Measurements from ENCODE around the gene BORCS5.
"Not testable (repeated sequence)": the region's sequence is repeated elsewhere in the genome, so short reads cannot be mapped to it uniquely, and the experiment has no call there.

Gene BORCS5

GRCh38 chr12:12356896-12357718 is at the start of gene BORCS5:
BORCS5 (plus strand) TSS chr12:12357078; CDS start chr12:12357452, 374 bp downstream.
- DNase-seq, result peak; percentile 95 to 96

- DNase-seq, result not testable (repeated sequence)
Measured at GRCh38 chr12:12310695-12311094, 46.2 kb upstream of the BORCS5 start.

DNA sequence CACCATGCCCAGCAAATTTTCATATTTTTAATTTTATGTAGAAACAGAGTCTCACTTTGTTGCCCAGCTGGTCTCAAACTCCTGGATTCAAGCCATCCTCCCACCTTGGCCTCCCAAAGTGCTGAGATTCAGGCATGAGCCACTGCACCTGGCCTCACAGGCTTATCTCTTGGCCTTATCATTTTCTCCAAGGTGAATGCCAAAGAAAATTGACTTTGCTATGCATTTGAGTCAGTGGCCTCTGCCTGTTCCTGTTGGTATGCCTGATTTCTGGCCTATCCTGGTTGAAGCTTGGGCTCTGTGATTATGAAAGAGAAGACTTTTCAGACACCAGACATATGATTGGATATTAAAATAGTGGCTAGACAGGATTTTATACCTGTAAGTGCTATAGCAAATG is 41.0 kb upstream of the BORCS5 start:
- no peak for DNase-seq

- DNase-seq, result no peak
Measured at GRCh38 chr12:12319451-12320183, 37.3 kb upstream of the BORCS5 start.

DNA sequence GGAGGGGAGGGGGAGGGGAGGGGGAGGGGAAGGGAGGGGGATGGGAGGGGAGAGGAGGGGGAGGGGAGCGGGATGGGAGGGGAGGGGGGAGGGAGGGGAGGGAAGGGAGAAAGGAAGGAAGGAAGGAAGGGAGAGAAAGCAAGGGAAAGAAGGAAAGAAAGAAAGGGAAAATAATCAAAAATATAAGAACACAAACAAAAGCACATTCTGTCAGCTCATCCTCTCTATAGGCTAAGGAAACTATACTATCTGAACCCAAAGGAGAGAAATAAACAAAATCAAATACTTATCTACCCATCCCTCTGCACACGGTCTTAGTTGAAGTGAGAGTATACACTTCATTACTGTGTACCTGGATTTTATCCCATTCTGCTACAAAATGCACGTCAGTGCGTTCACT is 33.8 kb upstream of the BORCS5 start:
- DNase-seq, result no peak

DNA sequence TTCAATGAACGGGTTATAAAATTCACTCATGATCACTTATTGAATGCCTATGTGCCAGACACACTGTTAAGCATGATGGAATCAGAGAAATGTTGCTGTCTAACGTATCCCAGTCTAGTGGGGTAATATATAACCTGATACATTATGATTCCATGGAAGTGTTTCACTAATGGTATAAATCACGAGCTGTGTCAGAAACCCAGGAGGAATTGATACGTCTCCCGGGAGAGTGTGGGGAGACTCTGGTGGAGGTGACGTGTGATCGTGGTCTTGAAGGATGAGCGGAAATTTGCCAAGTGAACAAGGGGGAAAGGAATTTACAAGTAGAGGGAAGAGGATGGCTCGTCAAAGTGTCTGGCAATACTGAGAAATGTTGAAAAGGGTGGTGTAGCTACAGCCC is 33.3 kb upstream of the BORCS5 start:
- no peak for DNase-seq

DNA sequence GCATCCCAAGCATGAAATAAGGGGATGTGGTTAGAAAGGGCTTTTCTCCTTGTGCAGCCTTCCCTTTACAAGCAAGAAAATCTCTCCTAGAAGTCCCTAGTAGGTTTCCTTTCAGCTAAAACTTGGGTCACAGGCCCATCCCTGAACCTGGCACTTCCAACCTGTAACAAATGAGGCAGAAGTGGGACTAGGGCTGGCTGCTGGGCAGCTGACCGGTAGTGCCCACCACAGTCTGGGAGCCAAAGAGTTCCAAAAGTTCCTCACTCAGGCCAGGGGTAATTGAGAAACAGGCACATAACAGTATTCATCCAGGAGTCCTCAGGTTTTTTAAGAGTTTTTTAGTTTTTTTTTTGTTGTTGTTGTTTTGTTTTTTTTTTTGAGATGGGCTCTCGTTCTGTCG is 30.6 kb upstream of the BORCS5 start:
- DNase-seq, result no peak

DNA sequence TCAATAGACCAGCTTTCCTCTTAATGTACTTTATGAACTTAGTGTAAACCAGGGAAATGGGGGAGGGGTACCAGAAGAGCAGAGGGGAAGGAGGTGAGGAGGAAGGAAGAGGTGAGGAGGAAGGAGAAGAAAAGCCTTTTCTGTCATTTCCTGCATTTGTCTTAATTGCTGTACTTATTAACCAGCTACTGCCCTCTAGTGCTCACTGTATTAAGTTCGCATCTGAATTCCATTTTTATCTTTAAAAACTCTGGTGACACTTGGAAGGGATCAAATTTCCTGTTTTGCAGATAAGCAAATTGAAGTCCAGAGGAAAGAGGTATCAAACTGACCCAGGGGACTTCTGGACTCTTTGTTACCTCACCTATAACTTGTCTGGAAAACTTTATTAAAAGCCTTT is 29.1 kb upstream of the BORCS5 start:
- DNase-seq, result peak; percentile 9 to 80

DNA sequence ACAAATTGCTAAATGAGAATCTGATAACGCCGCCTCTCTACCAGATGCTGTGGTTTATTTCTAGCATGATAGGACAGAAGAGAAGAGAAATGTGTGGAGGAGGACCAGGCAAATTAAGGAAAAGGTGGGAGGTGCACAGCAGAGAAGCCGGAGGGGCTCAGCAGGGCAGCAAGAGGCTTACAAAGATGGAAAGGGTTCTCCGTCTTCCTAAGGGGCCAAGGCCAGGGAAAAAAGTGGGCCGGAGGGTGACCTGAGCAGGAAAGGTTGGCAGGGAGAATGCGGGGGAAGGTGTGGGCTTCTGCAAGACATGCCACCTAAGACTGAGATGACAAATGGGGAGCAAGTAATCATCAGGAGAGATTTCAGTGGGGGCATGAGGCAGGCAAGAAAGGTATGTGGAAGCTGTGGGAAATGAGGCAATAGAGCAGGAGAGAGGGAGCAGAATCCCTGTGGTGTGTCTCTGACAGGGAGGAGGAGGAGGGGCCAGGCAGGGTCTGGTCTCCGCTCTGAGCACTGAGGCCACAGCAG is 25.6 kb upstream of the BORCS5 start:
- DNase-seq, result no peak

DNA sequence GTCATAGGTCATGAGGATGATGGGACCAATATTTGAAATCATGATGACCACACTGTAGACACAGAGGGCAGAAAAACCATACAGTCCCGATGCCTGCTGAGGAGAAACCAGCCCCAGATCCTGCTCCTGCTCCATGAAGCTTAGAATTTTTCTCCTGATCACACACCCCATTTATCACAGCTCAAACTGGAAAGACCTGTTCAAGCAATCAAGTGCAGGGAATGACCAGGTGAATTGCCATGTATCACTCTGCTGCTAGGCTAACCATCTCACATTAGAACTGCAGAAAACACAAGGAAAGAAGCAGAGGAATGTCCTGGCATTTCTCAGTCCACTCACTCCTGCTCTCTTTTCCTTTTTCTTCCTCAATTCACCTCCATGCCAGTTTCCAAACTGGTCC is 25.0 kb upstream of the BORCS5 start:
- no peak for DNase-seq

DNA sequence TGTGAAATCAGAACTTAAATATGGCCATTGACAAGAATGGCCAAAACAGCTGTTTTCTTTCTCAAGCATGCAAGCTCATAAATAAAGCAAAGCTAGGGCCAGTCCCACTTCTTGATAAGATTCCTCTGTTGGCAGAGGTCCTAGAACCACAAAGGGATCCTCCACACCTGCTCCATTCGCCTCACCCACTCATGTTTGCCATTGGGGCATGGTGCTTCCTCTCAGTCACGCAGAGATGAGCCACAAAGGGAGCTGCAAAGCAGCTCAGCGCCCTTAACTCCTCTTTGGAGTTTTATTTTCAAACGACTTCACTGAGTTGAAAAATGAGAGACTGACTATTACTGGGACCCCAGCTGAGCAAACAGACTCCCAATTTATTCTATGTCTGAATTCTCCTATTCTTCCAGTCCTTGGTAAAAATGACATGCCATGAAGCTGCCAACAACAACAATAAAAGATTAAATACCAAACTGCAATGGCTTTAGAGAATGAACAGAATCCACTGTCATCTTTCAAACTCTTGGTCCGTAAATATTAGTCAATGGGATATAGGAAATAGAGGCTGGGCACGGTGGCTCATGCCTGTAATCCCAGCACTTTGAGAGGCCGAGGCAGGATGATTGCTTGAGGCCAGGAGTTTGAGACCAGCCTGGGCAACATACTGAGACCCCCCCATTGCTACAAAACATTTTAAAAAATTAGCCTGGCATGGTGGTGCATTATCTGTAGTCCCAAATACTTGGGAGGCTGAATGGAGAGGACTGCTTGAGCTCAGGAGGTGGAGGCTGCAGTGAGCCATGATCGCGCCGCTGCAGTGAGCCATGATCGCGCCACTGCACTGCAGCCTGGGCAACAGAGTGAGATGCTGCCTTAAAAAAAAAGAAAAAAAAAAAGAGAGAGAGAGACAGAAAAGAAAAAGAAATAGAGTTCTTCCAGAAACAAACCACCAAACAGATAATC is 23.2 kb upstream of the BORCS5 start:
- DNase-seq, result no peak

- DNase-seq, result peak; percentile 36 to 81
Measured at GRCh38 chr12:12334367-12335040, 22.4 kb upstream of the BORCS5 start.

DNA sequence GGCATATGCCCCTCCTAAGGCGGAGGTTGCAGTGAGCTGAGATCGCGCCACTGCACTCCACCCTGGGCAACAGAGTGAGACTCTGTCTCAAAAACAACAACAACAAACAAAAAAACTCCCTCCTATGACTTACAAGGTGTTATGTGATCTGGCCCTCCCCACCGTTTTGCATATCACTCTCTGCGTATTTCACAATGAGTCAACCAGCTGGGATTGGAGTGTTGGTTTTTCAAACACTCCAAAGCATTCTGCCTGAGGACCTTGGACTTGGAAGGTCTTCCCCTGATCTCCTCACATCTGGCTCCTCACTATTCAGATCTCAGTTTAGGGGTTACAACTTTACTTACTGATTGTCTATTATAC is 20.8 kb upstream of the BORCS5 start:
- no peak for DNase-seq

DNA sequence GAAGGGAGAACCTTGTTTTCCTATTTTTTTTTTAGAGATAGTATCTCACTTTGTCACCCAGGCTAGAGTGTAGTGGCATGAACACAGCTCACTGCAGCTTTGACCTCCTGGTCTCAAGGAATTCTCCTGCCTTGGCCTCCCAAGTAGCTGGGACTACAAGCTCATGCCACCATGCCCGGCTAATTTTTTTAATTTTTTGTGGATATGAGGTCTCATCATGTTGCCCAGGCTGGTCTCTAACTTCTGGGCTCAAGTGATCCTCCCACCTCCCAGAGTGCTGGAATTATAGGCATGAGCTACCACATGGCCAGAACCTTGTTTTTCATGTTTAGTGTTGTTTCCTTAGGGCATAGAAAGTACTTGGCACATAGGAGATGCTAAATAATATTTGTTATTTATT is 20.4 kb upstream of the BORCS5 start:
- DNase-seq, result no peak

- peak in 1 of 2 experiments; percentile 69 for DNase-seq
Measured at GRCh38 chr12:12338527-12339168, 18.2 kb upstream of the BORCS5 start.

DNA sequence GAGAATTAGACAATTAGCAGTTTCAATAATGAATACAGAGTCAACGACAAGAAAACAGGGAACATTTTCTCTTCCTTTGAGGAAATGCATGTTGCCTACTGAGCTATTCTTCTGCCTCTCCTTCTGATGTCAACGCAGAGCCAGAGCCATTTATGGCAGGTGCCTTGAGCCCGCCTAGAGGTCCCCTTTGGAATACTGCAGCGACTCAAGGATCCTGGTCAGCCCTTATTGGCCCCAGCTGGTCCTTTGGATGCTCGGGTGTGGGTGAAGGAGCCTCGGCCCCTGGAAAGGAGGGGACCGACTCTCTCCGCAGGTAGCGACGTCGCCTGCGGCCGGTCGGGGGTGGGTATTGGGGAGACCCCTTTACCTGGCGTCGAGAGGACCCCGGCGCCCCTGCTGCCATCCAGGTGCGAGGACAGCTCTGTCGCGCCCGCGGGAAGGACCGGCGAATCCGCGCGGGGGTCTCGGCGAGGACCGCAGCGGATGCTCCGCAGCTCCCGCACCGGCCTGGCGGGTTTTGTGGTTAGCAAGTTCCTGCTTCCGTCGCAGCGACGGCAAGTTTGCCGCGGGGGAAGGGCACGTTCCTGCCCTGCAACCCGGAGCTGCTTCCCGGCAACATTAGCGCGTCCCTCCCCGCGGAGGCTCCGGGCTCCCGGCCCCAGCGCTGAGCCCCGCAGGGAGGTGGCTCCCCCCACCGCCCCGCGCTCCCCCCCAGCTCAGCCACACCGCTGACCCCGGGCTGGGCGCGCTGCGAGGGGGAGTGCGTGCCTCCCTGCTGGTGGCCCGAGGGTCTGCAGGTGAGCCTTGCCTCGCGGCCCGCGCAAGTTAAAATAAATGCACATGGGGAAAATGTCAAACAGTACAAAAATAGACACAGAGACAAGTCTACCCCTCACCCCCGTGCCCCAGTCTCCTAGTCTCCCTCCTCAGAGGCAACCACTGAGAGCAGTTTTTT is 6.9 kb upstream of the BORCS5 start, which contains the start of gene MANSC1:
TSS of gene MANSC1 (minus strand) at position 532 of the 955 bp plus-strand sequence. CDS start 6,928 bp downstream, outside the sequence.
- DNase-seq, result no peak

GRCh38 chr12:12350868-12351463 is 5.9 kb upstream of the BORCS5 start:
- no peak for DNase-seq

- not testable (repeated sequence) for DNase-seq
Measured at GRCh38 chr12:12351468-12352185, 5.3 kb upstream of the BORCS5 start.

- no peak for DNase-seq
Measured at GRCh38 chr12:12353276-12353675, 3.6 kb upstream of the BORCS5 start.
